HG02571 (cell line): ENCODE results near the gene EPN3.

Experiments used
- ATAC-seq: cut with Tn5 transposase; IDR thresholded peaks from one replicate; pipeline ENCODE4 v1.9.1; 2021; ENCODE audit warnings: mild to moderate bottlenecking, moderate library complexity; ENCODE audit not compliant: unreplicated experiment

Gene EPN3

DNA sequence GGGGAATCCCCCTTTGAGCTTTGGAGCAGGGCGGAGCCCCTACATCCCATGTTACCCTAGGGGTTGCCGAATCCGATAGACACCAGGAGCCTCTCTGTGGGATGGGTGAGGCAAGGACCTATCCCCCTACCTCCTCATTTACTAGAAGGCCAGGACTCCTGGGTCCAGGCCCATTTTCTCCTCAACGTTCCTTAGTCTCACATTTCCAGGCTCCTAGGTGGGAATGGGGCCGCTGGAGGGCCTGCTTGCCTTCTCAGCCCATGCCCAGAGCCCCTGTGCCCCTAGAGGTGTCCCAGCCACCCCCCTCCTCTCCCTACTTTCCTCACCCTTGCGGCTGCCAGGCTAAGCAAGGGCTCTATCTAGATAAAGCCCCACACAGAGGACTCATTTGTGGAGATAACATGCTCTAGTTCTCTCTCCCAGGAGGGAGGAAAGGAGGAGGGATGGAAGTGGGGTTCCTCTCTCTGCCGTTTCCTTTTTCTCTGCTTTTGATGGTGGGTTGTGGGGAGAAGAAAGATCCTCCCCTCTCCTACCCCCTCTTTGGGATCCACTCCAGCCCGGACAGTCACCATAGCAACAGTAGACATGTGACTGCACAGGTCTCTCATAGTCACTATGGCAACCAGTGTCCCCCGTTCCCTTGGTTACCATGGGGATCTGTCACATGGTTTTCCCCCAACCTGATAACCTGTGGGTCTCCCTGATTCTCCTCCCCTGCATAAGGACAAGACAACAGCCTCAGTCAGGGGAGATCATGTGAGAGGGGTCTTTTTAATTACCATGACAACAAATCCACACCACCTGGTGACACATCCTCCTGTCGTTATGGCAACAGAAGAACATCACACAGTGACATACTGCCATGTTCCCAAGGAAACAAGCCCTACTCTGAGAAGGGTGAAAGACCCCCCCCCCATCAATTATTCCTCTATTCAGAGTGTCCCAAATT, 33.1 kb downstream of the EPN3 start:
- ATAC-seq, result no peak

DNA sequence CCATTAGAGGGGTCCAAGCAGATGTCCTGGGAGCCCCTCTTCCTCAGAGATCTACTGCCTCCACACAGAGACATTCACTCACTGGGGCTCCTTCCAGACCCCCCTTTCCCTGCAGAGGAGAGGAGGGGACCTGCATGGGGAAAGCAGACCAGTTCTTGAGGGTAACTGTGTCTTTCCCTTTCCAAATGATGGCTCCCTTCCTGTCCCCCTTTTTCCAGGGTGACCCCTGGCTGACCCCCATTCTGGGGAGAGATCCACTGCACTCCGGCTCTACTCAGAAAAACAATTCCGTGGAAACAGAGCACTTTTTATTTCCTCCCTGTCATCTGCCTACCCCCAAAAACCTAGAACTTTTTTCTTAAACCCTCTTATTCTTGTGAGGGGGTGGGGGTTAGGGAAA, 34.4 kb downstream of the EPN3 start:
- ATAC-seq, result no peak

DNA sequence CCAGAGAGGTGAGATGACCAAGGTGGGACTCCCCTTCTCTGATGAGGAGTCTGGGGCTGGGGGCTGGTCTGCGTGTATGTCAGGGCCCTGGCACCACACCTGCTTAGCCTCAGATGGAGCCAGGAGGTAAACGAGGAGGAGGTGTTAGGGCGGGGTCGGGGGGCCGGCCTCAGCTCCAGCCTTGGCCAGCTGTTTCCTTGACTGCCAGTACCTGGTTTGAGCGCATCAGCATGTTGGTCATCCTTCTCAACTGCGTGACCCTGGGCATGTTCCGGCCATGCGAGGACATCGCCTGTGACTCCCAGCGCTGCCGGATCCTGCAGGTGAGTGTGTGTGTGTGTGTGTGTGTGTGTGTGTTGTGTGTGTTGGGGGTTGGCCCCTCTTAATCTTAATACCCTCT, 36.1 kb downstream of the EPN3 start:
- no peak for ATAC-seq

DNA sequence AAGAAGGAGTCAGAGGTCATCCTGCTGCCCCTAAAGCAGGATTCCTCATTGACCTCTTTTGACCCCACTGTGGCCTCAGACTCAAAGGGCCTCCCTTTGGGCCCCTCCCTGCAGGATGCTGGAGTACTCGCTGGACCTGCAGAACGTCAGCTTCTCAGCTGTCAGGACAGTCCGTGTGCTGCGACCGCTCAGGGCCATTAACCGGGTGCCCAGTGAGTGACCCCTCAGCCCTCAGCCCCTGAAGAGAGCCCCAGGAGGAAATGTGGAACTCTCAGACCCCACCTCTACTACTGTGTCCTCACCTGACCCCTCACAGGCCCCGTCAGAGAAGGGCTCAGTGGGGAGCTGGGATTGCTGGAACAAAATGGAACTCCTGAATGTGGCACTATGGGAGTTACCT, 37.1 kb downstream of the EPN3 start:
- ATAC-seq, result no peak

DNA sequence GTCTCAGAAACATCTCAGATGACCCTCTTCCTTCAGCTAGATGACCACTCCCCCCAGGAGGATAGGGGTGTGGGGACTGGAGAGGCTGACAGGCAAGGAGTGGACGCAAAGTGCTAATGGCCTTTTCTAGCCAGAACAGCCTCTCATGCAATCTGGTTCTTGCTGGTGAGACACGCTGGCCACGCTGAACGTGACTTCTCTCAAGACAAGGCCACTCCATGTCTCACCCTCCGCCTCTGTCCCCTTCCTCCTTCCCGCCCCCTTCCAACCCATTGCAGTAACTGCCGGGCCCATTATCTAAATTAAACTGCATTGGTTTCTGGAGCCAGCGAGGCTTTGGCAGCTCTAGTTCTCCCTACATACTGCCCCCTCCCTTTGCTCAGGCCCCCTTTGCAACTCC, 37.5 kb downstream of the EPN3 start:
- ATAC-seq, result no peak

DNA sequence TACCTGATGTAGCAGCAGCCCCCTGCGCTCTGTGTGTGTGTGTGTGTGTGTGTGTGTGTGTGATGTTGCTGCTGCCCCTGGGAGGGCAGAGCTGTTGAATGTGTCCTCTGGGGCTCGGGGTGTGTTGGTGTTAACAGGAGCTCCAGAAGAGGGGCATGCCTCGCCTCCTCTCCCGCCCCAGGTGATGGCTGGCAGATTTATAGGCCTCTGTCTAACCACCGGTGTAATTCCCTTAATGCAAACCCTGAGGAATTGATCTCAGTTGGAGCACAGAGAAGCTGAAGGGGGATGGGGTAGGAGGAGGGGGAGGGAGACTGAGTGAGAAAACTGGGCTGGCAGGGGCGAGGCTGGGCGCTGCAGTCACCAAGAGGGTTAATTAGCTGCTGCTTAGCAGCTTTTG, 38.0 kb downstream of the EPN3 start:
- ATAC-seq, result no peak

DNA sequence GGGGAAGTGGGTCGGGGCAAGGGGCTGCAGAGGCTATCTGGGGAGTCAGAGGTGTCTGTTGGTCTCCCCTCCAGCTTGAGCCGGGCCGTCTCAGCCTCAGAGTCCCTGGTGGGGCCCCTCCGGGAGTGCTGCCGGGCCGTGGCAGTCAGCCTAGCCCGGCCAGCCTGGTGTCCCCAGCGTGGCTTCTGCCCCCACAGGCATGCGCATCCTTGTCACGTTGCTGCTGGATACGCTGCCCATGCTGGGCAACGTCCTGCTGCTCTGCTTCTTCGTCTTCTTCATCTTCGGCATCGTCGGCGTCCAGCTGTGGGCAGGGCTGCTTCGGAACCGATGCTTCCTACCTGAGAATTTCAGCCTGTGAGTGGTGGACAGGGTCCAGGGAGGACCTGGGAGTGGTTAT, 39.1 kb downstream of the EPN3 start:
- no peak for ATAC-seq

DNA sequence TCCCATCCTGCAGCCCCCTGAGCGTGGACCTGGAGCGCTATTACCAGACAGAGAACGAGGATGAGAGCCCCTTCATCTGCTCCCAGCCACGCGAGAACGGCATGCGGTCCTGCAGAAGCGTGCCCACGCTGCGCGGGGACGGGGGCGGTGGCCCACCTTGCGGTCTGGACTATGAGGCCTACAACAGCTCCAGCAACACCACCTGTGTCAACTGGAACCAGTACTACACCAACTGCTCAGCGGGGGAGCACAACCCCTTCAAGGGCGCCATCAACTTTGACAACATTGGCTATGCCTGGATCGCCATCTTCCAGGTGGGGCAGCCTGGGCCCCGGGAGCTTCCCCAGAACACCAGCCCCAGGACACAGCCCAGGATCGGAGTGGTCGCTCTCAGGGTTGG, 40.0 kb downstream of the EPN3 start:
- ATAC-seq, result no peak

DNA sequence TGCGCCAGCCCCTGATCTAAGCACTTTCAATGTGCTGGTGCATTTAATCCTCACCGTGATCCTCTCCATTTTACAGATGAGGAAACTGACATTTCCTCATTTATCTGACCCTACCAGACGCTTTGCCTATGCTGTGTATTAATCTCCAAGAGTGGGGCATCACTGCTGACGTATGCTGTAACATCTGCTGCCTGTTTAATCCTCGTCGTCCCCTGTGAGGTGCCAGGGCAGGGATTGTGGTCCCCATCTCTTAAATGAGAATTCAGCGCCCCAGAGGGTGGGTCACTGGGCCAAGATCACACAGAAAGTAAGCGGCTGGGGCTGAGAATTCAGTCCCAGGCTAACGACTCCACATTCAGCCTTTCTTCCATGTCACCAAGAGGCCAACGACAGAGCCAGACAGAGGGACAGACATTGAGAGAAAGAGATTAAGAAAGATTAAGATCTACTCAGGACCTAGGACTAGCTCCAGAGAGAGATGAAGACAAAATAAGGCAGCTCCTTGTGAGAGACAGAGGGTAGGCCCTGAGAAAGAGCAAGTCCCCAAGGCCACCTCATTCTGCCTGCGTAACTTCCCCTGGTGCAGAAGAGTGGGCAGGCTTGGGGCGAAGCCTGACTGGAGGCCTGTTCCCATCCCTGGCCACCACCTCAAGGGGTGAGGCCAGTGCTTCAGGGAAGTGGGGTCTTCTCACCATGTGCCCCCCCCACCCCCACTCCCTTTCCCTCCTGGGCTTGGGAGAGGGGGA, 41.5 kb downstream of the EPN3 start:
- ATAC-seq, result no peak

DNA sequence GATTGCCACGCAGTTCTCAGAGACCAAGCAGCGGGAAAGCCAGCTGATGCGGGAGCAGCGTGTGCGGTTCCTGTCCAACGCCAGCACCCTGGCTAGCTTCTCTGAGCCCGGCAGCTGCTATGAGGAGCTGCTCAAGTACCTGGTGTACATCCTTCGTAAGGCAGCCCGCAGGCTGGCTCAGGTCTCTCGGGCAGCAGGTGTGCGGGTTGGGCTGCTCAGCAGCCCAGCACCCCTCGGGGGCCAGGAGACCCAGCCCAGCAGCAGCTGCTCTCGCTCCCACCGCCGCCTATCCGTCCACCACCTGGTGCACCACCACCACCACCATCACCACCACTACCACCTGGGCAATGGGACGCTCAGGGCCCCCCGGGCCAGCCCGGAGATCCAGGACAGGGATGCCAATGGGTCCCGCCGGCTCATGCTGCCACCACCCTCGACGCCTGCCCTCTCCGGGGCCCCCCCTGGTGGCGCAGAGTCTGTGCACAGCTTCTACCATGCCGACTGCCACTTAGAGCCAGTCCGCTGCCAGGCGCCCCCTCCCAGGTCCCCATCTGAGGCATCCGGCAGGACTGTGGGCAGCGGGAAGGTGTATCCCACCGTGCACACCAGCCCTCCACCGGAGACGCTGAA, 43.2 kb downstream of the EPN3 start:
- no peak for ATAC-seq

DNA sequence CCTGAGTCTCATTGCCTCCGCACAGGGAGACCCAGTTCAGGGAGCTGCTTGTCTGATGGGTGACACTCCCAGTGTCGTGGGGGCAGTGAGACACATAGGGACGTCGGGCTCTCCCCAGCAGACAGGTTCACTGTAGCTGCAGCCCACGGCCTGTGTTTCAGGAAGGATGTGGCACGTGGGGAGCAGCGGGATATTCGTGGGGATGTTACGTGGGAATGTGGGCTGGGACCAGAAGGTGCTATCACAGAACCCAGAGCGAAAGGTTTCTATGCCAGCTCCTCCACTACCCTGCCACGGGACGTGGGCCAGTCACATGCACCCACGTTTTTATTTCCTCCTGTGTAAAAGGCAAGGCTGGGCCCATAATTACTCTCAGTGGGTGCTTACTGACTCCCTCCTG, 44.3 kb downstream of the EPN3 start:
- ATAC-seq, result no peak

DNA sequence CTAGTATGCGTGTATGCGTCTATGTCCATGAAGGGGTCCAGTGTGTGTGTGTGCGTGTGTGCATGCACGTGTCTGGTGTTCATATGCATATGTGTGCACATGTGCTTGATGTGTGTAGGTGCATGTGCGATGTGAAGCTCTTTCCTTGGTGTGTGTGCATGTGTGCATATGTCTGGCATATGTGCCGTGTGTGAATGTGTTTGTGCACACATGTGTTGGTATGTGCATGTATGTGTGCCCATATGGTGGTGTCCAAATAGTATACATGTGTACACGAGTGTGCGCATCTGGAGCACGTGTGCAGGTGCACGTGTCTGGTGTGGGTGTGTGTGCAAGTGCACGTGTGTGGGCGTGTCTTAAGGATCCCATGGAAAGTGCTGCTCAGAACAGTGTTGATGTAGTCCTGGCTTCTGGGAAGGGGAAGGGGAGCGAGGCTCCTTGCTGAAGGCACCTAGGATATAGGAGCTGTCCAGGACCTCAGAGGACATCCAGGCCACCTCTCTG, 45.0 kb downstream of the EPN3 start:
- no peak for ATAC-seq

DNA sequence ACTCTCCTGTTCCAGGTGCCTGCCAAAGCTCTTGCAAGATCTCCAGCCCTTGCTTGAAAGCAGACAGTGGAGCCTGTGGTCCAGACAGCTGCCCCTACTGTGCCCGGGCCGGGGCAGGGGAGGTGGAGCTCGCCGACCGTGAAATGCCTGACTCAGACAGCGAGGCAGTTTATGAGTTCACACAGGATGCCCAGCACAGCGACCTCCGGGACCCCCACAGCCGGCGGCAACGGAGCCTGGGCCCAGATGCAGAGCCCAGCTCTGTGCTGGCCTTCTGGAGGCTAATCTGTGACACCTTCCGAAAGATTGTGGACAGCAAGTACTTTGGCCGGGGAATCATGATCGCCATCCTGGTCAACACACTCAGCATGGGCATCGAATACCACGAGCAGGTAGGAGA, 45.6 kb downstream of the EPN3 start:
- no peak for ATAC-seq

DNA sequence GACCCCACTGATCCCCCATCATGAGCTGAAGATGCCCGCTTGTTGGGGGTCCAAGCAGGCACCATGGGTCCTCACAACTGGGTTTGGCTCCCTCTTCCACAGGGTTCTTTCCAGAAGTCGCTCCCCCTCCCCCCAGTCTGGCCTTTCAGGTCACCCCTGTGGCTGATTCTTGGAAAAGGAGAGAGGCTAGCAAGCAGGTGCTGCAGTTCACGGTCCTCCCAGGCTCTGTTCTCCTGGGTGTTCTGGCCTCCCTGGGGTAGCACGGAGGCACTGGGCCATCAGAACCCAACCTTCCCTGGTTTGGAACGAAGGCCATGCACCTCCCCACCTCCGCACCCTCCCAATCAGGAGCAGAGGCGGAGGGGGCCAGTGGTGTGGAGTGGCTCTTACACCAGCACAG, 46.9 kb downstream of the EPN3 start:
- no peak for ATAC-seq

DNA sequence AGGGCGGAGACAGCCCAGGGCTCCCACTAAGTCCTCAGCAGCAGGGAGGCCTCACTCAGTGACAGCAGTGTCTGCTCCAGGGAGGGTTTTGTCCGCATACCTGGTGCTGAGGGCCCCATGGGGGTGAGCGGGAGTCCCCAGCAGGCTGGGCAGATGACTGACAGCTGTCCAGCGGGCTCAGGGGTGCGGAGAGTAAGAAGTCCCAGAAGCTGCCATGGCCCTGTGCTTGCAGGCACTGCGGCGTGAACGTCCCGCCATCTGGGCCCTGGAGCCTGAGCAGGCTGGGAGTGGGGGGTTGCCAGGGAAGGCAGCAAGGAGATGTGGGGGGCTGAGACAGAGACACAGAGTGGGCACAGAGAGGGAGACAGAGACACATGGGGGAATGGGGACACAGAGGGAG, 48.1 kb downstream of the EPN3 start:
- no peak for ATAC-seq

DNA sequence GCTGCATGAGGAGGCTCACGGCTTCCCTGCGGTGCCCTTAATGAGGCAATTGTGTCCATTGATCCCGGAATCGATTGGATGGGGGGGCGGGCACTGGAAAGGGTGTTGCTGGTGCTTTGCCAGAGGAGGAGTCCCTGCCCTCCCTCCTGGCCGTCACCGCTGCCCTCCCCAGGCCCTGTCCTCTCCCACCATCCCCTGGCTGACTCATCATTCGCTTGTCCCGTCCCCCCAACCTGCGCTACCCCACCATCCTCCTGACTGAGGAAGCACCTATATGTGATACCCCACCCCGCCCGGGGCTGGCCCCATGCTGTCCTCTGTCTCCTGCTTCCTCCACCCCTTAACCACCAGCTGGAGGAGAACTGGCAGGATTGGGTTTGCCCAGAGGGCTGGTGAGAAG, 48.8 kb downstream of the EPN3 start:
- no peak for ATAC-seq

DNA sequence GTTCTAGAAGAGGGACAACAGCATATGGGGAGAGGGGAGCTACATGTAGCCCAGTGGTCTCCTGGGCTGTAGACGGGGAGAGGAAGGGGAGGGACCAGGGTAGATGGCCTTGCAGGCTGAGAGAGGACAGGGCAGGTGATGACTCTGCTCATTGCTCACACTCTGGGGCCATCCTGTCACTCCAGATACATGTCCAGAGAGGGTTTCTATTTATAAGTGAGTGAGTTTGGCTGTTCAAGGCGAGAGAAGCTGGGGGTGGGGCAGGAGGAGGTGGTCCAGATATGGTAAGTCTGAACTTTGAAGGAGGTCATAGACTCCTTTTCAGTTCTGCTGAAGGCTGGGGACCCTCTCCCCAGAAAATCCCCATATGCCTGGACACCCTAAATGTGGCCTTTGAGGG, 50.2 kb downstream of the EPN3 start:
- no peak for ATAC-seq

DNA sequence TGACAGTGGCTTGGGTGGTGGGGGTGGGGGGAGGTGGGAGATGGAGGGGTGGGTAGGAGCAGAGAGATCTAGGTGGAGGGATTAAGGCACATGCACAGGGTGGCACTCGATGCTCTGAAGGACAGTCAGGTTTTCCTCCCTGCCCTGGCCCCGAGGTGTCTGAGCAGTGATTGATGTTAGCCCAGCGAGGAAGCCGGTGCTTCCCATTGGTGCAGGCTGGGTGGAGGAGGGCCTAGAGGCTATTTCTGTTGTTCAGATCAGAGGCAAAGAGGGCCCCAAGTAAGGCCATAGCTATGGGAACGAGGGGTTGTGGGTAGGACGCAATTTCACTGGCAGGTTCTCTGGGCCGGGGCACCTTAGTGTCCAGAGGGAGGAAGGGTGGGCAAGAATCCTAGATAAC, 51.1 kb downstream of the EPN3 start:
- no peak for ATAC-seq

DNA sequence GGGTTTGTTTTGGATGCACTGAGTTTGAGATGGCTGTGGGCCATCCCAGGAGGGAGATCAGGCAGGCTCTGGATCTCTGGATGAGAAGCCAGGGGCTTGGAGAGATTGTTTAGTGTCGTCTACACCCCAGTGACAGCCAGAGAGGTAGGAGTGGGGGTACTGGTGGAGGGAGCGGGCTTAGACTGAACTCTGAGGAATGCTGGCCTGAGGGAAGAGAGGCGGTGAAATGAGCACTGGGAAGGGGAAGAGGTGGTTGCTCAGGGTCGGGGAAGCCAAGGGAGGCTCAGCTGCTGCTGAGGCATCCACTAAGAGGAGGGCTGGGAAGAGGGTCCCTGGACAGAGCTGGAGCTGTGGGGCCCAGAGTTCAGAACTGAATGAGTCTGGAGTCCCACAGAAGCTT, 51.6 kb downstream of the EPN3 start:
- no peak for ATAC-seq

DNA sequence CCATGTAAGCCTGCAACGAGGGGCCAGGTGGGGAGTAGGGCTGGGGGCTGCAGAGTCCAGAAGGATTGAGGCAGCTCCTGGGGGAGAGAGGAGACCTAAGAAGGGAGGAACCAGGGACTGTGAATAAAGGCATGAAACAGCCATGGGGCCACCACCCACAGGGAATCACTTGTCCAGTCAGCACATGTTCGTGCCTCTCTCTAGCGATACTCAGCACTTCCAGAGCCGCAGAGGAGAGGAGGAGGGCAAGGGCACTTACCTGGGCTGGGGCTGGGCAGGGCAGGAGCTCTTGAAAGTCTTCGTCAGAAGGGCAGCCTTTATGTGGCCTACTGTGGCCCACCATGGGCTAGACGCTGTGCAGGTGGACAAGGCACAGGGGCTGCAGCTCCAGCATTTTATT, 52.2 kb downstream of the EPN3 start:
- no peak for ATAC-seq

DNA sequence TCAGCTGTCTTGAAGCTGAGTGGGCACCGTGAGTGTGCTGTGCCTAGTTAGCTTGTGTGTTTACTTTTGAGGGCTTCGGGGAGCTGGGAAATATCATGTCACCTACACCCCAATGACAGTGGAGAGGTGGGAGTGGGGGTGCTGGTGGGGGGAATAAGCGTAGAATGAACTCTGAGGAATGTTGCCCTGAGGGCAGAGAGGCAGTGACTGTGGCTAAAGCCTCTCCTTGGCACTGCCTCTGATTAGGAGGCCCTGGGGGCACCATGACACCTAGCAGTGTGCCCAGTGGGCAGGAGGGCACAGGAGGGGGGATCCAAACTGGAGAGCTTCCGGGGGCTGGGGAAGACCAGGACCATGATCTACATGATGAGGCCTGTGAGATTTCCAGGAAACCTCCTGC, 52.8 kb downstream of the EPN3 start:
- ATAC-seq, result no peak

DNA sequence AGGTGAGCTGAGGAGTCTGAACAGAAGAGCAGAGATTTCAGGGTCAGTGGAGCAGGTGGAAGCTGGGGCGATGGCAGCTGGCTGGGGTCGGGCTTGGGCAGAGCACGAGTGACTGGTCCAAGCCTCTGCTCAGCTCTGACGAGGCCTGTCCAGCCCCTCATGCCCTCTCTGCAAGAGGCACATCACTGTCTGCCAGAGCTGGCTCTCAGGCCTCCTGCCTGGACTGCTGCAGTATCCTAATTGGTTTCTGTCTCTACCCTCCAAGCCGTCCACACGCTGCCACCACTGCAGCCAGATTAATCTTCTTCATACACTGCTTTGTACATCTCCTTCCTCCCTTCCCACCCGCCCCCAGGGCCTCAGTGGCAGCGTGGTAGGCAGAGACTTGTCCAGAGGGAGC, 53.4 kb downstream of the EPN3 start:
- no peak for ATAC-seq
